GM19023 (cell line): ENCODE measurements around the gene OR1D2.
"Not testable (repeated sequence)": the region's sequence is repeated elsewhere in the genome, so short reads cannot be mapped to it uniquely, and the experiment has no call there.

ENCODE experiments used
- ATAC-seq: cut with Tn5 transposase; IDR thresholded peaks from one replicate; pipeline ENCODE4 v1.9.1; 2021; ENCODE audit warnings: mild to moderate bottlenecking, moderate library complexity; ENCODE audit not compliant: unreplicated experiment

Gene OR1D2, protein sequence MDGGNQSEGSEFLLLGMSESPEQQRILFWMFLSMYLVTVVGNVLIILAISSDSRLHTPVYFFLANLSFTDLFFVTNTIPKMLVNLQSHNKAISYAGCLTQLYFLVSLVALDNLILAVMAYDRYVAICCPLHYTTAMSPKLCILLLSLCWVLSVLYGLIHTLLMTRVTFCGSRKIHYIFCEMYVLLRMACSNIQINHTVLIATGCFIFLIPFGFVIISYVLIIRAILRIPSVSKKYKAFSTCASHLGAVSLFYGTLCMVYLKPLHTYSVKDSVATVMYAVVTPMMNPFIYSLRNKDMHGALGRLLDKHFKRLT

DNA sequence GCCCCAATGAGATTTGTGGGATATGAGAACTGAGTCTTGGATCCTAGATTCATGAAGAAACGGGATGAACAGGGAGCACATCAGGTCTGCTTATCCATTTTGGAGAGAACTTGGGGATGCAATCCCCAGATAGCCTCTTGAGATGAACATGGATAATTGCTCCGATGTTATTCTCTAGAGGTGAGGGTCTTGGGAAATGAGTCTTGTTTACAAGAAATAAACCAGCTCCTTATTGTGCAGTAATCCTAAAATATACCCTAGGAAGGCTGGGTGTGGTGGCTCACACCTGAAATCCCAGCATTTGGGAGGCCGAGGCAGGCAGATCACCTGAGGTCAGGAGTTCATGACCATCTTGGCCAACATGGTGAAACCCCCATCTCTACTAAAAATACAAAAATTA is at the start of gene OR1D2:
Gene OR1D2, minus strand, starts transcription at position 101 of the 400 bp plus-strand sequence. CDS start 11,426 bp downstream, outside the sequence.
- no peak for ATAC-seq

DNA sequence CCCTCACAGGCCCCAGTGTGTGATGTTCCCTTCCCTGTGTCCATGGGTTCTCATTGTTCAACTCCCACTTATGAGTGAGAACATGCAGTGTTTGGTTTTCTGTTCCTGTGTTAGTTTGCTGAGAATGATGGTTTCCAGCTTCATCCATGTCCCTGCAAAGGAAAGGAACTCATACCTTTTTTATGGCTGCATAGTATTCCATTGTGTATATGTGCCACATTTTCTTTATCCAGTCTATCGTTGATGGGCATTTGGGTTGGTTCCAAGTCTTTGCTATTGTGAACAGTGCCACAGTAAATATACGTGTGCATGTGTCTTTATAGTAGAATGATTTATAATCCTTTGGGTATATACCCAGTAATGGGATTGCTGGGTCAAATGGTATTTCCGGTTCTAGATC is 33.3 kb upstream of the OR1D2 start:
- not testable (repeated sequence) for ATAC-seq

DNA sequence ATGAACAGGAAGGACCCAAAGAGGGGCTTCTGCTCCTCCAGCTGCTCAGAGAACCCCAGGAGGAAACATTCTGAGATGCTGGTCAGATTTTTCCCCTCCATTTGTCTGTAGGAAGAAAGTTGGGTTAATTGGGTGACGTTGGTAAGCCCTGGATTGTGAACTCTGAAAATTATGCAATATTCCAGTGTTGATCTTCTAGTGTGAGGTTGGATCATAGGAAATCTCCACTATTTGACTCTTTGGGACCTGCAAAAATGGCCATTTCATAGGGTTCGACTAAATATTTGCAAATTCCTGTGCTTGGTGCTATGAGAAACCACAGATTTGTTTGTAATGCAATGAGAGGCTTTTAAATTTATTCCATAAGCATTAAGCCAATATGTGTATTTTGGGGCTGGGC is 23.2 kb upstream of the OR1D2 start, which contains the start of gene OR1G1:
Gene OR1G1, minus strand, starts transcription at position 101 of the 400 bp plus-strand sequence. Its CDS starts 0 bp downstream, at position 101.
- ATAC-seq = no peak

DNA sequence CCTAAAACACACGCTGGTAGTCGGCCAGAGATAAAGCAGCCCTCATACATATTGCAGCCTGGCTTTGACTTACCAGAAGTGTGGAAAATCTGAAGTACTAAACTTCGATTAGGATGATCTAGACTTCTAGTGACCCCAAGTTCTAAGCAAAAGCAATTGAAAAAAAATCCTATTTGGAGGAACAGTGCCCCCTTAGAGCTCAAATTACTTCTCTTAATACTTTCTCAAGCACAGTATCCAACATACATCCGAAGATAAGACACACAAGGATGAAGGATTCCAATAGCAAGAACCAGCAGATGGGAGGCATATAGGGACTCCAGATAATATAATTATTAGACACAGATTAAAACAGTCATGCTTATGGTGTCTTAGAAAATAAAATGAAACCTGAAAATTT is 30.4 kb downstream of the OR1D2 start:
- not testable (repeated sequence) for ATAC-seq

- not testable (repeated sequence) for ATAC-seq
These were observed 39.0 kb downstream of the OR1D2 start for GRCh38 chr17:3065192-3065591.

DNA sequence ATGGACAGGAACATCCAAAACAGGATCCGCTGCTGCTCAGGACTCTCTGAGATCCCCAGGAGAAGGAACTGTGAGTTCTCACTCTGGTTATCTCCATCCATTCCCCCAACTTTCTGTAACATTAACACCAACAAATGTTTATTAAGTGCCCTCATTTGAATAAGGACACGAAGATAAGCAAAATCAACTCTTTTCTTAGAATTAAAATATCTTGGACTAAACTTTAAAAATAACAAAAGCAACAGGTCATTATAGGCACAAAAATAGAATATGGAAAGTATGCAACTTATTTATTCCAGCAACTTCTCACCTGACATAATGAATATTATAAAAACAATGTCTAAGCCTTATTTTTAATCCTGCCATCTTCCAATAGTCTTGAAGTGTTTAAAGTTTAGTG is 40.7 kb downstream of the OR1D2 start, which contains the start of gene OR1D5:
Gene OR1D5, minus strand, starts transcription at position 101 of the 400 bp plus-strand sequence. Its CDS starts 0 bp downstream, at position 101.
- not testable (repeated sequence) for ATAC-seq

GRCh38 chr17:3062824-3063377 is 41.3 kb downstream of the OR1D2 start:
- not testable (repeated sequence) for ATAC-seq

GRCh38 chr17:3054868-3055267 is 49.4 kb downstream of the OR1D2 start:
- not testable (repeated sequence) for ATAC-seq

- no peak for ATAC-seq
These were observed 54.4 kb downstream of the OR1D2 start for GRCh38 chr17:3049705-3050295.

GRCh38 chr17:3048727-3049471 is 55.3 kb downstream of the OR1D2 start:
- ATAC-seq = peak; percentile 92

GRCh38 chr17:3046753-3047152 is 57.5 kb downstream of the OR1D2 start:
- ATAC-seq = no peak

- no peak for ATAC-seq
These were observed 60.4 kb downstream of the OR1D2 start for GRCh38 chr17:3043737-3044365.

DNA sequence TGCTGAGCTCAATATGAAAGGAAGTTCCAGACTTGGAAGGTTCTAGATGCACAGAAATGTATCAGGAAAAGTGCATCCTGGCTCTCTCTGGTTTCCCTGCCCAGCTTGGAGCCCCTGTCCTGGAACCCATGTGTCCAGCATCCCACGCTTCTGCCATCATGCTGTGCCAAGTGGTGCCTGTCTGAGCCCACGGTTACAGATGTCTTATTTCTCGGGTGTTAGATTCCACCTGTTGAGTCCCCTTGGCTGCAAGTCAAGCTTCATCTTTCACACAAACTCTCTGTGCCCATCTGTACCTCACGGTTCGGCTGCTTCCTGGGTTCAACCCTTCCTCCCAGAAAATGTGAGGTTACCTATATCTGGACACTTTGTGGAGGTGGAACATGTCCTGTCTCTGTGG is 63.3 kb downstream of the OR1D2 start:
- no peak for ATAC-seq

- ATAC-seq = no peak
These were observed 64.5 kb downstream of the OR1D2 start for GRCh38 chr17:3039736-3040135.

GRCh38 chr17:3038941-3039340 is 65.3 kb downstream of the OR1D2 start:
- no peak for ATAC-seq
